K562 (cell line): ENCODE data around the gene USP32. TPM values are rescaled to one million over a fixed set of nuclear protein-coding genes. Genes with fewer than 3 reads are reported as not detected.

ENCODE experiments used
- CAMTA2 ChIP-seq: fragments of 250-450 bp; sonication (Bioruptor Pico); conservative IDR thresholded peaks from 2 replicates; pipeline ENCODE4 v1.5.1; 2022
- HMG20B ChIP-seq: fragments of 250-450 bp; sonication (Bioruptor Pico); IDR thresholded peaks from 2 replicates; pipeline ENCODE4 v1.5.0; 2021; ENCODE audit warnings: mild to moderate bottlenecking
- NBN ChIP-seq: fragments of 450-650 bp; IDR thresholded peaks from 2 replicates; pipeline ENCODE4 v1.6.1; 2016; ENCODE audit warnings: low read depth, mild to moderate bottlenecking
- NR1H2 ChIP-seq: sonication (generic); formaldehyde crosslinking; IDR thresholded peaks from 2 replicates; pipeline ENCODE4 v1.4.0; 2020; ENCODE audit warnings: mild to moderate bottlenecking, missing genetic modification reagents
- NR2C1 ChIP-seq, 2 experiments: fragments of 450-650 bp; IDR thresholded peaks; 2 replicates each; pipeline ENCODE4 v1.6.1; 2017; ENCODE audit warnings: mild to moderate bottlenecking in 2 of 2, antibody characterized with exemption in 1 of 2, inconsistent platforms in 1 of 2, missing compliant biosample characterization in 1 of 2, missing genetic modification characterization in 1 of 2
- RBBP5 ChIP-seq: fragments of 200-600 bp; sonication (generic); IDR thresholded peaks from 2 replicates; pipeline ENCODE4 v1.6.1; 2012; ENCODE audit warnings: borderline replicate concordance, mild to moderate bottlenecking, low read length, control low read depth, inconsistent platforms; ENCODE audit not compliant: insufficient read depth, poor library complexity, severe bottlenecking
- SETDB1 ChIP-seq: IDR thresholded peaks from one replicate; pipeline ENCODE4 v1.6.1; 2012; ENCODE audit warnings: low read length, control low read depth, inconsistent platforms
- SLC30A9 ChIP-seq: fragments of 250-450 bp; sonication (Bioruptor Pico); IDR thresholded peaks from 2 replicates; pipeline ENCODE4 v1.8.0; 2022; ENCODE audit warnings: mild to moderate bottlenecking, moderate library complexity
- SRSF3 ChIP-seq: fragments of 200-400 bp; formaldehyde crosslinking; IDR thresholded peaks from 2 replicates; pipeline ENCODE4 v1.6.1; 2016; ENCODE audit warnings: mild to moderate bottlenecking, low read length, moderate library complexity; ENCODE audit not compliant: insufficient read depth
- TAF1 ChIP-seq: IDR thresholded peaks from 2 replicates; pipeline ENCODE4 v1.6.1; 2011; ENCODE audit warnings: mild to moderate bottlenecking, low read length, moderate library complexity; ENCODE audit not compliant: insufficient read depth, control insufficient read depth, severe bottlenecking; ENCODE audit errors: extremely low read depth
- TAL1 ChIP-seq: fragments of 450-650 bp; IDR thresholded peaks from 2 replicates; pipeline ENCODE4 v1.6.1; 2016; ENCODE audit warnings: mild to moderate bottlenecking
- ZNF143 ChIP-seq: sonication (generic); formaldehyde crosslinking; IDR thresholded peaks from 2 replicates; pipeline ENCODE4 v1.9.0; 2022; ENCODE audit warnings: mild to moderate bottlenecking, missing genetic modification reagents
- ZNF175 ChIP-seq: fragments of 200-800 bp; sonication (Bioruptor generic); IDR thresholded peaks from 2 replicates; pipeline ENCODE4 v1.6.1; 2016; ENCODE audit warnings: low read depth, mild to moderate bottlenecking, missing genetic modification characterization, missing compliant biosample characterization
- ZNF23 ChIP-seq: fragments of 250-450 bp; sonication (Bioruptor Pico); IDR thresholded peaks from 2 replicates; pipeline ENCODE4 v1.4.0; 2020; ENCODE audit warnings: mild to moderate bottlenecking
- polyA plus RNA-seq, 8 experiments: library from polyadenylated mRNA; depleted of rRNA in 4 of 8; stranded (reverse) in 5 of 8; unstranded in 3 of 8; fragments of >200 nt; fragmentation: Nextera tagmentation in 2 of 8; fragmentation: Illumina TruSeq in 1 of 8; extraction: Ambion mirVana in 2 of 8; extraction: Trizol in 1 of 8; gene quantifications; 2 replicates each; pipeline versions ENCODE4 v1.2.1 to v1.2.3, GENCODE V29; 2011 to 2014; ENCODE audit warnings: inconsistent platforms in 1 of 8, missing spikeins in 1 of 8
- total RNA-seq, 7 experiments: library from RNA; depleted of rRNA in 6 of 7; stranded (reverse); fragments of >200 nt in 6 of 7; fragmentation: Illumina TruSeq in 2 of 7; extraction: Trizol in 2 of 7; gene quantifications; 2 replicates each; pipeline versions ENCODE4 v1.2.1 to v1.2.3, GENCODE V29; 2011 to 2021; ENCODE audit warnings: low replicate concordance in 1 of 7
- TF ChIP-seq, protein P1 (sequence below): fragments of 250-450 bp; sonication (Bioruptor Pico); IDR thresholded peaks from 2 replicates; pipeline ENCODE4 v1.8.0; 2022; ENCODE audit warnings: inconsistent platforms
- TF ChIP-seq, protein P2 (sequence below): fragments of 450-650 bp; IDR thresholded peaks from 2 replicates; pipeline ENCODE4 v1.7.0; 2016; ENCODE audit warnings: borderline replicate concordance
- TF ChIP-seq, protein P3 (sequence below), 3 experiments: fragments of 200-800 bp in 1 of 3; fragments of 250-450 bp in 1 of 3; fragments of 450-650 bp in 1 of 3; sonication (Bioruptor Pico) in 1 of 3; sonication (Bioruptor generic) in 1 of 3; formaldehyde crosslinking in 1 of 3; IDR thresholded peaks; 2 replicates each; pipeline versions ENCODE4 v1.6.1 to v1.8.0; 2016 to 2022; ENCODE audit warnings: mild to moderate bottlenecking in 2 of 3, missing genetic modification characterization in 2 of 3, missing compliant biosample characterization in 1 of 3, moderate library complexity in 1 of 3
- TF ChIP-seq, protein P4 (sequence below): fragments of 250-450 bp; sonication (Bioruptor Pico); IDR thresholded peaks from 2 replicates; pipeline ENCODE4 v1.5.0; 2022; ENCODE audit warnings: mild to moderate bottlenecking

USP32 gene
- total and polyA plus RNA-seq, 9 of the 15 experiments (the other 6 are each of a cell fraction or from before 2014, with no cell fraction given) = 18.0 to 69.3 (median 47.1) TPM

DNA sequence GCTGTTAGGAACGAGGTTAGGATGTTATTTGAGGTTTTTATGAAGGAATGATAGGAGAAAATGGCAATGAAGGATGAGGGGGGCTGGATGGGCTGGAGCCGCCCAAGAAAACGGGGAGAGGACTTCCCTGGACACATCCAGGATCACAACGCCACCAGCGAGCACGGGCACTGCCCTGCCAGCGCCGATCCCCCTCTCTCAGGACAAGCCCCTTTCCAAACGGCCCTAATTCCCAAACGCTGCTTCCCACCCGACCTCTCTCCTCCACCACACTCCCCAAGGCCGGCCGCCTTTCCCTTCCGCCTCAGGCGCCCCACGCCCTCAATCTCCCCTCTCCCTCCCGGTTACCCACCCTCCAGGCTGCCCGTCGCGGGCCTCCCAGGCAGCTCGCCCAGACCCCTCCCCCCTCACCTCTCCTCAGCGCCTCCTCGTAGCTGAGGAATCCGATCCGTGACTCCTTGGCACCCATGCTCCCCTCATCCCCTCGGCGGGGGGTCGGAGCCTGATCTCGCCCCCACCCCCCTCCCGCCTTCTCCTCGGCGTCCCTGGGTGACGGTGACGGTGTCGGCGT lies 377 bp downstream of the USP32 start (continued):
- TF ChIP-seq, protein P1, sequence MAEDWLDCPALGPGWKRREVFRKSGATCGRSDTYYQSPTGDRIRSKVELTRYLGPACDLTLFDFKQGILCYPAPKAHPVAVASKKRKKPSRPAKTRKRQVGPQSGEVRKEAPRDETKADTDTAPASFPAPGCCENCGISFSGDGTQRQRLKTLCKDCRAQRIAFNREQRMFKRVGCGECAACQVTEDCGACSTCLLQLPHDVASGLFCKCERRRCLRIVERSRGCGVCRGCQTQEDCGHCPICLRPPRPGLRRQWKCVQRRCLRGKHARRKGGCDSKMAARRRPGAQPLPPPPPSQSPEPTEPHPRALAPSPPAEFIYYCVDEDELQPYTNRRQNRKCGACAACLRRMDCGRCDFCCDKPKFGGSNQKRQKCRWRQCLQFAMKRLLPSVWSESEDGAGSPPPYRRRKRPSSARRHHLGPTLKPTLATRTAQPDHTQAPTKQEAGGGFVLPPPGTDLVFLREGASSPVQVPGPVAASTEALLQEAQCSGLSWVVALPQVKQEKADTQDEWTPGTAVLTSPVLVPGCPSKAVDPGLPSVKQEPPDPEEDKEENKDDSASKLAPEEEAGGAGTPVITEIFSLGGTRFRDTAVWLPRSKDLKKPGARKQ (CRISPR knock-in tag) = no peak
- TF ChIP-seq TAL1 (no peak), NBN (no peak; the same call in 1 of the 2 replicates), CAMTA2 (no peak), SRSF3 (no peak), ZNF23 (CRISPR knock-in tag) (no peak), ZNF175 (CRISPR knock-in tag) (0 out of 2 replicates have a peak, but pooled peaks have one; percentile 29), SETDB1 (no peak), TAF1 (peak; percentile 53), SLC30A9 (CRISPR knock-in tag) (no peak), ZNF143 (CRISPR knock-in tag) (0 out of 2 replicates have a peak, but pooled peaks have one; percentile 14), RBBP5 (no peak), HMG20B (no peak), NR2C1 (IDR thresholded peaks at IDR 0.05) (no peak), NR2C1 (tag; IDR thresholded peaks at IDR 0.05) (no peak), NR1H2 (CRISPR knock-in tag) (no peak)
- TF ChIP-seq, protein P2, sequence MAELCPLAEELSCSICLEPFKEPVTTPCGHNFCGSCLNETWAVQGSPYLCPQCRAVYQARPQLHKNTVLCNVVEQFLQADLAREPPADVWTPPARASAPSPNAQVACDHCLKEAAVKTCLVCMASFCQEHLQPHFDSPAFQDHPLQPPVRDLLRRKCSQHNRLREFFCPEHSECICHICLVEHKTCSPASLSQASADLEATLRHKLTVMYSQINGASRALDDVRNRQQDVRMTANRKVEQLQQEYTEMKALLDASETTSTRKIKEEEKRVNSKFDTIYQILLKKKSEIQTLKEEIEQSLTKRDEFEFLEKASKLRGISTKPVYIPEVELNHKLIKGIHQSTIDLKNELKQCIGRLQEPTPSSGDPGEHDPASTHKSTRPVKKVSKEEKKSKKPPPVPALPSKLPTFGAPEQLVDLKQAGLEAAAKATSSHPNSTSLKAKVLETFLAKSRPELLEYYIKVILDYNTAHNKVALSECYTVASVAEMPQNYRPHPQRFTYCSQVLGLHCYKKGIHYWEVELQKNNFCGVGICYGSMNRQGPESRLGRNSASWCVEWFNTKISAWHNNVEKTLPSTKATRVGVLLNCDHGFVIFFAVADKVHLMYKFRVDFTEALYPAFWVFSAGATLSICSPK = peak; percentile 51; the same call in 1 of the 2 replicates
- TF ChIP-seq, protein P3, sequence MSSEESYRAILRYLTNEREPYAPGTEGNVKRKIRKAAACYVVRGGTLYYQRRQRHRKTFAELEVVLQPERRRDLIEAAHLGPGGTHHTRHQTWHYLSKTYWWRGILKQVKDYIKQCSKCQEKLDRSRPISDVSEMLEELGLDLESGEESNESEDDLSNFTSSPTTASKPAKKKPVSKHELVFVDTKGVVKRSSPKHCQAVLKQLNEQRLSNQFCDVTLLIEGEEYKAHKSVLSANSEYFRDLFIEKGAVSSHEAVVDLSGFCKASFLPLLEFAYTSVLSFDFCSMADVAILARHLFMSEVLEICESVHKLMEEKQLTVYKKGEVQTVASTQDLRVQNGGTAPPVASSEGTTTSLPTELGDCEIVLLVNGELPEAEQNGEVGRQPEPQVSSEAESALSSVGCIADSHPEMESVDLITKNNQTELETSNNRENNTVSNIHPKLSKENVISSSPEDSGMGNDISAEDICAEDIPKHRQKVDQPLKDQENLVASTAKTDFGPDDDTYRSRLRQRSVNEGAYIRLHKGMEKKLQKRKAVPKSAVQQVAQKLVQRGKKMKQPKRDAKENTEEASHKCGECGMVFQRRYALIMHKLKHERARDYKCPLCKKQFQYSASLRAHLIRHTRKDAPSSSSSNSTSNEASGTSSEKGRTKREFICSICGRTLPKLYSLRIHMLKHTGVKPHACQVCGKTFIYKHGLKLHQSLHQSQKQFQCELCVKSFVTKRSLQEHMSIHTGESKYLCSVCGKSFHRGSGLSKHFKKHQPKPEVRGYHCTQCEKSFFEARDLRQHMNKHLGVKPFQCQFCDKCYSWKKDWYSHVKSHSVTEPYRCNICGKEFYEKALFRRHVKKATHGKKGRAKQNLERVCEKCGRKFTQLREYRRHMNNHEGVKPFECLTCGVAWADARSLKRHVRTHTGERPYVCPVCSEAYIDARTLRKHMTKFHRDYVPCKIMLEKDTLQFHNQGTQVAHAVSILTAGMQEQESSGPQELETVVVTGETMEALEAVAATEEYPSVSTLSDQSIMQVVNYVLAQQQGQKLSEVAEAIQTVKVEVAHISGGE (CRISPR knock-in tag; IDR thresholded peaks at IDR 0.05) = peak in 1 of 3 experiments; percentile 94; a peak in 2 of 6 replicates
- TF ChIP-seq, protein P4, sequence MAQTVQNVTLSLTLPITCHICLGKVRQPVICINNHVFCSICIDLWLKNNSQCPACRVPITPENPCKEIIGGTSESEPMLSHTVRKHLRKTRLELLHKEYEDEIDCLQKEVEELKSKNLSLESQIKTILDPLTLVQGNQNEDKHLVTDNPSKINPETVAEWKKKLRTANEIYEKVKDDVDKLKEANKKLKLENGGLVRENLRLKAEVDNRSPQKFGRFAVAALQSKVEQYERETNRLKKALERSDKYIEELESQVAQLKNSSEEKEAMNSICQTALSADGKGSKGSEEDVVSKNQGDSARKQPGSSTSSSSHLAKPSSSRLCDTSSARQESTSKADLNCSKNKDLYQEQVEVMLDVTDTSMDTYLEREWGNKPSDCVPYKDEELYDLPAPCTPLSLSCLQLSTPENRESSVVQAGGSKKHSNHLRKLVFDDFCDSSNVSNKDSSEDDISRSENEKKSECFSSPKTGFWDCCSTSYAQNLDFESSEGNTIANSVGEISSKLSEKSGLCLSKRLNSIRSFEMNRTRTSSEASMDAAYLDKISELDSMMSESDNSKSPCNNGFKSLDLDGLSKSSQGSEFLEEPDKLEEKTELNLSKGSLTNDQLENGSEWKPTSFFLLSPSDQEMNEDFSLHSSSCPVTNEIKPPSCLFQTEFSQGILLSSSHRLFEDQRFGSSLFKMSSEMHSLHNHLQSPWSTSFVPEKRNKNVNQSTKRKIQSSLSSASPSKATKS (CRISPR knock-in tag) = no peak
